GM12878 (cell line): ENCODE measurements around the gene ZNF581. TPM values are rescaled to one million over a fixed set of nuclear protein-coding genes. Genes with fewer than 3 reads are reported as not detected.

ENCODE experiments used
- EP300 ChIP-seq, 2 experiments: fragments of 150-350 bp in 1 of 2; IDR thresholded peaks; 2 replicates each; pipeline ENCODE4 v1.6.1; 2011 to 2012; ENCODE audit warnings: low read depth in 2 of 2, low read length in 2 of 2, borderline replicate concordance in 1 of 2, improper control_type of control experiment in 1 of 2, inconsistent platforms in 1 of 2; ENCODE audit not compliant: control insufficient read depth in 1 of 2
- ETV6 ChIP-seq, 2 experiments: fragments of 450-650 bp in 1 of 2; IDR thresholded peaks in 1 of 2; conservative IDR thresholded peaks in 1 of 2; 2 replicates each; pipeline ENCODE4 v1.6.1; 2014; ENCODE audit warnings: antibody characterized with exemption in 1 of 2, borderline replicate concordance in 1 of 2, low read depth in 1 of 2, mild to moderate bottlenecking in 1 of 2, moderate library complexity in 1 of 2
- FOXM1 ChIP-seq: IDR thresholded peaks from 2 replicates; pipeline ENCODE4 v1.6.1; 2012; ENCODE audit warnings: low read depth, mild to moderate bottlenecking, inconsistent platforms, low read length, moderate library complexity
- HDAC6 ChIP-seq: fragments of 200-600 bp; sonication (generic); IDR thresholded peaks from one replicate; pipeline ENCODE4 v1.8.0; 2017; ENCODE audit warnings: antibody characterized with exemption; ENCODE audit not compliant: unreplicated experiment
- IKZF2 ChIP-seq, 2 experiments: fragments of 450-650 bp; IDR thresholded peaks; 2 replicates each; pipeline ENCODE4 v1.6.1; 2017; ENCODE audit warnings: mild to moderate bottlenecking in 2 of 2, moderate library complexity in 2 of 2
- KDM1A ChIP-seq: fragments of 200-600 bp; sonication (generic); IDR thresholded peaks from 2 replicates; pipeline ENCODE4 v1.6.1; 2016; ENCODE audit warnings: borderline replicate concordance
- KLF5 ChIP-seq: fragments of 450-650 bp; IDR thresholded peaks from 2 replicates; pipeline ENCODE4 v1.6.1; 2014; ENCODE audit warnings: mild to moderate bottlenecking; ENCODE audit not compliant: partially characterized antibody
- NR2F1 ChIP-seq: fragments of 450-650 bp; conservative IDR thresholded peaks from 2 replicates; pipeline ENCODE4 v1.6.1; 2017; ENCODE audit warnings: mild to moderate bottlenecking
- RAD21 ChIP-seq: IDR thresholded peaks from 2 replicates; pipeline ENCODE4 v1.6.1; 2011; ENCODE audit warnings: mild to moderate bottlenecking, low read depth, low read length, moderate library complexity; ENCODE audit not compliant: insufficient read depth
- SIX5 ChIP-seq: IDR thresholded peaks from 2 replicates; pipeline ENCODE4 v1.6.1; 2011; ENCODE audit warnings: mild to moderate bottlenecking, low read depth, low read length, moderate library complexity; ENCODE audit not compliant: severe bottlenecking
- SRF ChIP-seq, 2 experiments: IDR thresholded peaks; 2 replicates each; pipeline ENCODE4 v1.6.1; 2011; ENCODE audit warnings: low read depth in 2 of 2, low read length in 2 of 2, mild to moderate bottlenecking in 1 of 2, moderate library complexity in 1 of 2
- TCF7 ChIP-seq: IDR thresholded peaks from 2 replicates; pipeline ENCODE4 v1.6.1; 2014; ENCODE audit warnings: antibody characterized with exemption, borderline replicate concordance
- ZNF24 ChIP-seq: fragments of 450-650 bp; IDR thresholded peaks from 2 replicates; pipeline ENCODE4 v1.6.1; 2017; ENCODE audit warnings: antibody characterized with exemption, mild to moderate bottlenecking
- ZNF274 ChIP-seq: IDR thresholded peaks from one replicate; pipeline ENCODE4 v1.8.0; 2011; ENCODE audit not compliant: insufficient read length, insufficient read depth
- polyA plus RNA-seq, 11 experiments: library from polyadenylated mRNA; depleted of rRNA in 4 of 11; unstranded in 6 of 11; stranded (reverse) in 5 of 11; fragments of >200 nt; fragmentation: Nextera tagmentation in 4 of 11; fragmentation: Illumina TruSeq in 1 of 11; extraction: Ambion mirVana in 4 of 11; extraction: Trizol in 1 of 11; gene quantifications; 1 replicate in 1 of 11; 2 replicates in 10 of 11; pipeline versions ENCODE4 v1.2.1 to v1.2.3, GENCODE V29; 2011 to 2016; ENCODE audit warnings: inconsistent platforms in 2 of 11, missing spikeins in 2 of 11, low read depth in 1 of 11
- total RNA-seq, 4 experiments: library from RNA; depleted of rRNA in 3 of 4; stranded (reverse); fragments of >200 nt in 3 of 4; fragmentation: Illumina TruSeq in 1 of 4; extraction: Trizol in 1 of 4; gene quantifications; 2 replicates each; pipeline versions ENCODE4 v1.2.1 to v1.2.3, GENCODE V29; 2013 to 2021
- TF ChIP-seq, protein P1 (sequence below): fragments of 450-650 bp; IDR thresholded peaks from 2 replicates; pipeline ENCODE4 v1.6.1; 2018; ENCODE audit warnings: mild to moderate bottlenecking, low read depth, moderate library complexity; ENCODE audit not compliant: partially characterized antibody
- TF ChIP-seq, protein P2 (sequence below): fragments of 450-650 bp; conservative IDR thresholded peaks from 2 replicates; pipeline ENCODE4 v1.6.1; 2017; ENCODE audit warnings: mild to moderate bottlenecking, moderate library complexity
- TF ChIP-seq, protein P3 (sequence below): fragments of 450-650 bp; formaldehyde crosslinking; IDR thresholded peaks from 2 replicates; pipeline ENCODE4 v1.4.0; 2022; ENCODE audit warnings: mild to moderate bottlenecking, moderate library complexity
- TF ChIP-seq, protein P4 (sequence below): fragments of 450-650 bp; IDR thresholded peaks from 2 replicates; pipeline ENCODE4 v1.6.1; 2017; ENCODE audit warnings: low read depth, mild to moderate bottlenecking, moderate library complexity

Gene ZNF581
- total and polyA plus RNA-seq, 10 of the 15 experiments (the other 5 are each of a cell fraction or from before 2014, with no cell fraction given), result 4.7 to 45.4 (median 22.2) TPM

DNA sequence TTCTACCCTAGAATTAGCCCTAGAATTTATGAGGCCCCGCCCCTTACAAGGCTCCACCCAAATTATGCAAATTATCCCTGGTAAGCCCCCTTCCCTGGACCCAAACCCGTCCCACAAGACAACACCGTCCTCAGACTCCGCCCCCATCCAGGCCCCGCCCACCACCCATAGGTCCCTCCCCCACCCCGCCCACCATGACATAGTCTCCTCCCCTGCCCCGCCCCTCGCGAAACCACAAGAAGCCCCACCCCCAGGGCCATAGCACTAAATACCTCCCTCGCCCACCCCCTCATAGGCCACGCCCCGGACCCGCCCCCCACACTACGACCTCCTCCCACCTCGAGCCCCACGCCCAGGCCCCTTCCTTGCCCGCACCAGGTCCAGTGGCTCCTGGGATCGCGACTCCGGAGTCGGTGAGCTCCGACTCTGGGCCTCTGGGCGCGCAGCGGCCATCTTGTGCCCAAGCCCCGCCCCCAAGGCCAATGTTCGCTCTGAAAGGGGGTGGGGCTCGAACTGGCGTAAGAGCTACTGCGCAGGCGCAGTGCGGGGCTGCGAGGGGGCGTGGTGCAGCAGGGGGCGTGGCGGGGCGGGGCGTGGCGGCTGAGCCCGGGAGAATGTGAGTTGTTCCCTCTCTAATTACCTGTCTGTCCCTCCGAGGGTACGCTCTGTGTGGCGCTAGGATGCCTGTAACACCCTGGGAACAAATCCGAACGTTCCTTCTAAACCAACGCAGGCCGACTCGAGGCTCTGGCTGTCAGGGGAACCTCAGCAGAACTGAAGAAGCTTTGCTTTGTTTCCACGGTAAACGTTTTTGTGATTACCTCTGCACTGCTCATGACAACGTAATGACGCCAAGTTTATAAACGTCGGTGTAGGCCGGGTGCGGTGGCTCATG is 19.1 kb upstream of the ZNF581 start, which contains the start of gene ZNF784 (continued):
- TF ChIP-seq SRF (IDR thresholded peaks at IDR 0.05; ENCODE audit: low read depth in 2 of 2, low read length in 2 of 2), result no peak
- no peak for TF ChIP-seq ETV6 (conservative IDR thresholded peaks at IDR 0.05 in 1 of 2, IDR thresholded peaks at IDR 0.05 in 1 of 2; ENCODE audit: borderline replicate concordance in 1 of 2, low read depth in 1 of 2)
- TF ChIP-seq, protein P1, sequence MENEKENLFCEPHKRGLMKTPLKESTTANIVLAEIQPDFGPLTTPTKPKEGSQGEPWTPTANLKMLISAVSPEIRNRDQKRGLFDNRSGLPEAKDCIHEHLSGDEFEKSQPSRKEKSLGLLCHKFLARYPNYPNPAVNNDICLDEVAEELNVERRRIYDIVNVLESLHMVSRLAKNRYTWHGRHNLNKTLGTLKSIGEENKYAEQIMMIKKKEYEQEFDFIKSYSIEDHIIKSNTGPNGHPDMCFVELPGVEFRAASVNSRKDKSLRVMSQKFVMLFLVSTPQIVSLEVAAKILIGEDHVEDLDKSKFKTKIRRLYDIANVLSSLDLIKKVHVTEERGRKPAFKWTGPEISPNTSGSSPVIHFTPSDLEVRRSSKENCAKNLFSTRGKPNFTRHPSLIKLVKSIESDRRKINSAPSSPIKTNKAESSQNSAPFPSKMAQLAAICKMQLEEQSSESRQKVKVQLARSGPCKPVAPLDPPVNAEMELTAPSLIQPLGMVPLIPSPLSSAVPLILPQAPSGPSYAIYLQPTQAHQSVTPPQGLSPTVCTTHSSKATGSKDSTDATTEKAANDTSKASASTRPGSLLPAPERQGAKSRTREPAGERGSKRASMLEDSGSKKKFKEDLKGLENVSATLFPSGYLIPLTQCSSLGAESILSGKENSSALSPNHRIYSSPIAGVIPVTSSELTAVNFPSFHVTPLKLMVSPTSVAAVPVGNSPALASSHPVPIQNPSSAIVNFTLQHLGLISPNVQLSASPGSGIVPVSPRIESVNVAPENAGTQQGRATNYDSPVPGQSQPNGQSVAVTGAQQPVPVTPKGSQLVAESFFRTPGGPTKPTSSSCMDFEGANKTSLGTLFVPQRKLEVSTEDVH, result no peak
- no peak for TF ChIP-seq FOXM1
- TF ChIP-seq, protein P2, sequence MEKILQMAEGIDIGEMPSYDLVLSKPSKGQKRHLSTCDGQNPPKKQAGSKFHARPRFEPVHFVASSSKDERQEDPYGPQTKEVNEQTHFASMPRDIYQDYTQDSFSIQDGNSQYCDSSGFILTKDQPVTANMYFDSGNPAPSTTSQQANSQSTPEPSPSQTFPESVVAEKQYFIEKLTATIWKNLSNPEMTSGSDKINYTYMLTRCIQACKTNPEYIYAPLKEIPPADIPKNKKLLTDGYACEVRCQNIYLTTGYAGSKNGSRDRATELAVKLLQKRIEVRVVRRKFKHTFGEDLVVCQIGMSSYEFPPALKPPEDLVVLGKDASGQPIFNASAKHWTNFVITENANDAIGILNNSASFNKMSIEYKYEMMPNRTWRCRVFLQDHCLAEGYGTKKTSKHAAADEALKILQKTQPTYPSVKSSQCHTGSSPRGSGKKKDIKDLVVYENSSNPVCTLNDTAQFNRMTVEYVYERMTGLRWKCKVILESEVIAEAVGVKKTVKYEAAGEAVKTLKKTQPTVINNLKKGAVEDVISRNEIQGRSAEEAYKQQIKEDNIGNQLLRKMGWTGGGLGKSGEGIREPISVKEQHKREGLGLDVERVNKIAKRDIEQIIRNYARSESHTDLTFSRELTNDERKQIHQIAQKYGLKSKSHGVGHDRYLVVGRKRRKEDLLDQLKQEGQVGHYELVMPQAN, result 0 out of 2 replicates have a peak, but pooled peaks have one; percentile 24
- TF ChIP-seq, protein P3, sequence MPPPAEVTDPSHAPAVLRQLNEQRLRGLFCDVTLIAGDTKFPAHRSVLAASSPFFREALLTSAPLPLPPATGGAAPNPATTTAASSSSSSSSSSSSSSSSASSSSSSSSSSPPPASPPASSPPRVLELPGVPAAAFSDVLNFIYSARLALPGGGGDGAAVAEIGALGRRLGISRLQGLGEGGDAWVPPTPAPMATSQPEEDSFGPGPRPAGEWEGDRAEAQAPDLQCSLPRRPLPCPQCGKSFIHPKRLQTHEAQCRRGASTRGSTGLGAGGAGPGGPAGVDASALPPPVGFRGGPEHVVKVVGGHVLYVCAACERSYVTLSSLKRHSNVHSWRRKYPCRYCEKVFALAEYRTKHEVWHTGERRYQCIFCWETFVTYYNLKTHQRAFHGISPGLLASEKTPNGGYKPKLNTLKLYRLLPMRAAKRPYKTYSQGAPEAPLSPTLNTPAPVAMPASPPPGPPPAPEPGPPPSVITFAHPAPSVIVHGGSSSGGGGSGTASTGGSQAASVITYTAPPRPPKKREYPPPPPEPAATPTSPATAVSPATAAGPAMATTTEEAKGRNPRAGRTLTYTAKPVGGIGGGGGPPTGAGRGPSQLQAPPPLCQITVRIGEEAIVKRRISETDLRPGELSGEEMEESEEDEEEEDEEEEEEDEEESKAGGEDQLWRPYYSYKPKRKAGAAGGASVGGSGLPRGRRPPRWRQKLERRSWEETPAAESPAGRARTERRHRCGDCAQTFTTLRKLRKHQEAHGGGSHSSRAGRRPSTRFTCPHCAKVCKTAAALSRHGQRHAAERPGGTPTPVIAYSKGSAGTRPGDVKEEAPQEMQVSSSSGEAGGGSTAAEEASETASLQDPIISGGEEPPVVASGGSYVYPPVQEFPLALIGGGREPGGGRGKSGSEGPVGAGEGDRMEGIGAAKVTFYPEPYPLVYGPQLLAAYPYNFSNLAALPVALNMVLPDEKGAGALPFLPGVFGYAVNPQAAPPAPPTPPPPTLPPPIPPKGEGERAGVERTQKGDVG, result no peak
- no peak for TF ChIP-seq TCF7
- TF ChIP-seq, protein P4, sequence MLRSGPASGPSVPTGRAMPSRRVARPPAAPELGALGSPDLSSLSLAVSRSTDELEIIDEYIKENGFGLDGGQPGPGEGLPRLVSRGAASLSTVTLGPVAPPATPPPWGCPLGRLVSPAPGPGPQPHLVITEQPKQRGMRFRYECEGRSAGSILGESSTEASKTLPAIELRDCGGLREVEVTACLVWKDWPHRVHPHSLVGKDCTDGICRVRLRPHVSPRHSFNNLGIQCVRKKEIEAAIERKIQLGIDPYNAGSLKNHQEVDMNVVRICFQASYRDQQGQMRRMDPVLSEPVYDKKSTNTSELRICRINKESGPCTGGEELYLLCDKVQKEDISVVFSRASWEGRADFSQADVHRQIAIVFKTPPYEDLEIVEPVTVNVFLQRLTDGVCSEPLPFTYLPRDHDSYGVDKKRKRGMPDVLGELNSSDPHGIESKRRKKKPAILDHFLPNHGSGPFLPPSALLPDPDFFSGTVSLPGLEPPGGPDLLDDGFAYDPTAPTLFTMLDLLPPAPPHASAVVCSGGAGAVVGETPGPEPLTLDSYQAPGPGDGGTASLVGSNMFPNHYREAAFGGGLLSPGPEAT, result no peak
- TF ChIP-seq EP300 (IDR thresholded peaks at IDR 0.05; ENCODE audit: borderline replicate concordance in 1 of 2, control insufficient read depth in 1 of 2, low read depth in 2 of 2, low read length in 2 of 2), result no peak
- TF ChIP-seq IKZF2 (IDR thresholded peaks at IDR 0.05), result no peak
- no peak for TF ChIP-seq RAD21
- no peak for TF ChIP-seq ZNF24
- no peak for TF ChIP-seq ZNF274
- TF ChIP-seq KDM1A, result no peak
- no peak for TF ChIP-seq NR2F1
- no peak for TF ChIP-seq HDAC6
- TF ChIP-seq KLF5, result no peak
- TF ChIP-seq SIX5, result no peak
